PFSK-1 (cell line): ENCODE data around the gene STARD7.

Source experiments
- FOXP2 ChIP-seq: optimal IDR thresholded peaks from 2 replicates; pipeline ENCODE3; 2011; ENCODE audit warnings: borderline replicate concordance, control low read depth, inconsistent platforms; ENCODE audit not compliant: insufficient read depth; ENCODE audit errors: extremely low read length, extremely low read depth
- POLR2AphosphoS5 ChIP-seq: IDR thresholded peaks from 2 replicates; pipeline ENCODE4 v1.6.1; 2012; ENCODE audit warnings: low read depth, mild to moderate bottlenecking, control low read depth, low read length, moderate library complexity
- REST ChIP-seq, 2 experiments: IDR thresholded peaks; 2 replicates each; pipeline versions ENCODE4 v1.6.1 to v1.8.0; 2011 to 2012; ENCODE audit warnings: low read depth in 2 of 2, low read length in 2 of 2, control low read depth in 1 of 2, inconsistent platforms in 1 of 2, mild to moderate bottlenecking in 1 of 2, moderate library complexity in 1 of 2; ENCODE audit not compliant: insufficient read depth in 1 of 2
- SIN3A ChIP-seq: IDR thresholded peaks from 2 replicates; pipeline ENCODE4 v1.6.1; 2012; ENCODE audit warnings: mild to moderate bottlenecking, low read length, moderate library complexity, borderline replicate concordance; ENCODE audit not compliant: insufficient read depth
- TAF1 ChIP-seq: IDR thresholded peaks from 2 replicates; pipeline ENCODE4 v1.6.1; 2012; ENCODE audit warnings: low read length, control low read depth, borderline replicate concordance; ENCODE audit not compliant: insufficient read depth

DNA sequence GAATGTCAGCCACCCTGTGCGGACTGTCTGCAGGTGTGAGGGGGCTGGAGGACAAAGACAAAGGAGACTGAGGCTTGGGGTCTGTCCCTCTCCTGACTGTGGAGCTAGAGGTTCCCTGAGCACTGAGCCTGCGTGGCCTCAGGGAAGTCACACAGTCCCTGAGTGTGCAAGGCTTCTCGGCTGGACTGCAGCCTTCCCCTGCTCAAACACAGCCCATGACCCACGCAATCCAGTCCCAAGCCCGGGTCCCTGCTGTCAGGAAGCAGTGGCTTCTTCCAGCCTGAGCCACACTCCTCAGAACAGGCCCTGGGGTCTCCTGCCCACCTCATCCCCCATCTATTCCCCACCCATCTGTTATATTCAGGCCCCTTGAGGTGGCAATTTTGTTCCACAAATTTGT lies 73.0 kb downstream of the STARD7 start:
- TF ChIP-seq POLR2AphosphoS5, result no peak
- no peak for TF ChIP-seq SIN3A
- no peak for TF ChIP-seq REST (IDR thresholded peaks at IDR 0.05; ENCODE audit: insufficient read depth in 1 of 2, low read depth in 2 of 2, low read length in 2 of 2)
- TF ChIP-seq TAF1, result no peak
- TF ChIP-seq FOXP2, result no peak
